ENCODE results near the gene PIP4K2A.

Gene PIP4K2A

GRCh38 chr10:22599048-22599561 lies 115.3 kb downstream of the PIP4K2A start:
- in situ Hi-C loops (cut with HindIII; ENCODE audit: low sequenced_read_pairs): loop anchor here (25.0 kb wide), 1 partner anchor 388 kb away; no protein-coding TSS in a partner anchor

GRCh38 chr10:22598478-22598877 lies 115.9 kb downstream of the PIP4K2A start:
- TF ChIP-seq CTCF (IDR thresholded peaks at IDR 0.05; ENCODE audit: low read depth, low read length, missing control alignments): no peak
- no peak overlapping the region for H3K4me3 ChIP-seq (ENCODE audit: low read depth, low read length)
- in situ Hi-C loops (cut with HindIII; ENCODE audit: low sequenced_read_pairs): loop anchor here (25.0 kb wide), 1 partner anchor 389 kb away; no protein-coding TSS in a partner anchor
- DNase-seq (ENCODE audit: low read depth): no peak

More at GRCh38 chr10:22599048-22599561, 115.3 kb downstream of the PIP4K2A start:
- H3K4me3 ChIP-seq (ENCODE audit: low read depth, low read length): no peak overlapping the region
- peak; percentile 67 for DNase-seq (ENCODE audit: low read depth)
- no peak for TF ChIP-seq CTCF (IDR thresholded peaks at IDR 0.05; ENCODE audit: low read depth, low read length, missing control alignments)

DNA sequence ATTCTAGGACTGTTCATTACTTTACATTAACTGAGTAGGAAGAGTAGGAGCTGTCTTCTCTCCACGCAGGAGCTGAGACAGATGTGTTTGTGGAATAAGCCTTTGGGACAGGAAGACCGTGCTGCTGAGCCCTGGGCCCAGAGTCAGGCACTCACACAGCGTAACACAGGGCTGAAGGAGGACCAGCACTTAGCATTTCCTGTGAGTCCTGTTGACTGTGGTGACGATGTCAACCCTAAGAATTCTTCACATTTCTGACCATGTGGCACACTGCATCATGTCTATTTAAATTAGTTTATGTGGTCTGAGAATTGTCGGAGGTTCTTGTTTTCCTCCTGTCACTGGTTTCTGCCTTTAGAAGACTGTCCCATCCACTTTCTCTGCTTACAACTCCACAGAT lies 117.2 kb downstream of the PIP4K2A start:
- DNase-seq (ENCODE audit: low read depth): no peak
- in situ Hi-C loops (cut with HindIII; ENCODE audit: low sequenced_read_pairs): loop anchor here (25.0 kb wide), 1 partner anchor 390 kb away; no protein-coding TSS in a partner anchor
- H3K4me3 ChIP-seq (ENCODE audit: low read depth, low read length): no peak overlapping the region
- TF ChIP-seq CTCF (IDR thresholded peaks at IDR 0.05; ENCODE audit: low read depth, low read length, missing control alignments): no peak

GRCh38 chr10:22593636-22594198 lies 120.7 kb downstream of the PIP4K2A start:
- in situ Hi-C loops (cut with HindIII; ENCODE audit: low sequenced_read_pairs): loop anchor here (25.0 kb wide), 1 partner anchor 394 kb away; no protein-coding TSS in a partner anchor
- no peak for DNase-seq (ENCODE audit: low read depth)
- no peak for TF ChIP-seq CTCF (IDR thresholded peaks at IDR 0.05; ENCODE audit: low read depth, low read length, missing control alignments)
- no peak overlapping the region for H3K4me3 ChIP-seq (ENCODE audit: low read depth, low read length)

GRCh38 chr10:22593026-22593425 lies 121.4 kb downstream of the PIP4K2A start:
- in situ Hi-C loops (cut with HindIII; ENCODE audit: low sequenced_read_pairs): loop anchor here (25.0 kb wide), 1 partner anchor 394 kb away; no protein-coding TSS in a partner anchor
- no peak for DNase-seq (ENCODE audit: low read depth)
- TF ChIP-seq CTCF (IDR thresholded peaks at IDR 0.05; ENCODE audit: low read depth, low read length, missing control alignments): no peak
- no peak overlapping the region for H3K4me3 ChIP-seq (ENCODE audit: low read depth, low read length)

DNA sequence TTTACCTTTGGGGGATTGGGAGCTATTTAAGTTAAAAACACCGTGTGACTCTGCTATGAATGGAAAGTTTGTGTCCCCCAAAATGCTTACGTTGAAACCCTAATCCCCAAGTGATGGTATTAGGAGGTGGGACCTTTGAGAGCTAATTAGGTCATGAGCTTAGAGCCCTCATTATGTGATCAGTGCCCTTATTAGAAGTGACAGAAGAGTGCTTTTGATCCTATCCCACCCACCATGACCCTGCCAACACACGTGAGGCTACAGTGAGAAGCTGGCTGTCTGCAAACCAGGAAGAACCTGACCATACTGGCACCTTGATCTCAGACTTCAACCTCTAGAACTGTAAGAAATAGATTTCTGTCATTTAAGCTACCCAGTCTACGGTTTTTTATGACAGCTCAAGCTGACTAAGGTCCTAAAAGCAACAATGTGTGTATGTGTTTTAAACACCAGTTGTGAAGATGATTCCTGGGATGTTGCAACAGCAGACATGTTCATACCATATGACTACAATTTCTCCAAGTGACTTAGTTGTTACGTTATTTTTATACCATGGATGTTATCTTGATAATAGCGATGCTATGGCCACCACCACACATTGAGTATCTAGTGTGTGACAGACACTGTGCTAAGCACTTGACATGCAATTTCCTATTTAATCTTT lies 124.4 kb downstream of the PIP4K2A start:
- no peak overlapping the region for H3K4me3 ChIP-seq (ENCODE audit: low read depth, low read length)
- DNase-seq (ENCODE audit: low read depth): no peak
- no peak for TF ChIP-seq CTCF (IDR thresholded peaks at IDR 0.05; ENCODE audit: low read depth, low read length, missing control alignments)
- in situ Hi-C loops (cut with HindIII; ENCODE audit: low sequenced_read_pairs): loop anchor here (25.0 kb wide), 1 partner anchor 397 kb away; no protein-coding TSS in a partner anchor
